Activated CD4-positive, alpha-beta T cell treated with anti-CD3 and anti-CD28 coated beads, Interleukin-10, Interleukin-2, amounts not matched to agents 100 ng/mL and 50 ng/mL, durations not matched to agents 16 hours and 8 hours (primary cell): ENCODE results near the gene NVL.
A peak's percentile ranks its signal among the peaks of the same experiment; 100 is the strongest.

ENCODE experiments used
- DNase-seq: peaks from one replicate; pipeline ENCODE4 v3.0.0-alpha.2; 2020

Gene NVL

GRCh38 chr1:224276771-224277487 lies 53.0 kb downstream of the NVL start:
- DNase-seq: no peak

GRCh38 chr1:224274970-224275626 lies 54.9 kb downstream of the NVL start:
- DNase-seq: no peak

- no peak for DNase-seq
Measured at GRCh38 chr1:224273641-224274040, 56.3 kb downstream of the NVL start.

- DNase-seq: no peak
Measured at GRCh38 chr1:224271106-224271505, 58.9 kb downstream of the NVL start.

GRCh38 chr1:224267925-224268324 lies 62.0 kb downstream of the NVL start:
- DNase-seq: no peak

- peak; percentile 49 for DNase-seq
Measured at GRCh38 chr1:224266915-224267856, 62.8 kb downstream of the NVL start.

GRCh38 chr1:224266105-224266914 lies 63.7 kb downstream of the NVL start:
- DNase-seq: peak; percentile 23

GRCh38 chr1:224264321-224264720 lies 65.7 kb downstream of the NVL start:
- no peak for DNase-seq

- DNase-seq: no peak
Measured at GRCh38 chr1:224262373-224263054, 67.5 kb downstream of the NVL start.

GRCh38 chr1:224259986-224260385 lies 70.0 kb downstream of the NVL start:
- no peak for DNase-seq

- DNase-seq: no peak
Measured at GRCh38 chr1:224258351-224258750, 71.6 kb downstream of the NVL start.

GRCh38 chr1:224256640-224257039 lies 73.3 kb downstream of the NVL start:
- DNase-seq: no peak

GRCh38 chr1:224253721-224254120 lies 76.3 kb downstream of the NVL start:
- no peak for DNase-seq

- no peak for DNase-seq
Measured at GRCh38 chr1:224252479-224252878, 77.5 kb downstream of the NVL start.

- no peak for DNase-seq
Measured at GRCh38 chr1:224251741-224252146, 78.2 kb downstream of the NVL start.

GRCh38 chr1:224245188-224245587 lies 84.8 kb downstream of the NVL start:
- peak; percentile 28 for DNase-seq

GRCh38 chr1:224238756-224239155 lies 91.2 kb downstream of the NVL start:
- no peak for DNase-seq

- no peak for DNase-seq
Measured at GRCh38 chr1:224238212-224238611, 91.8 kb downstream of the NVL start.

- no peak for DNase-seq
Measured at GRCh38 chr1:224237119-224237881, 92.7 kb downstream of the NVL start.

- DNase-seq: no peak
Measured at GRCh38 chr1:224235813-224236493, 94.0 kb downstream of the NVL start.

GRCh38 chr1:224234017-224234416 lies 96.0 kb downstream of the NVL start:
- DNase-seq: no peak
